ENCODE measurements around the gene EIF4EBP2.

The EIF4EBP2 gene

DNA sequence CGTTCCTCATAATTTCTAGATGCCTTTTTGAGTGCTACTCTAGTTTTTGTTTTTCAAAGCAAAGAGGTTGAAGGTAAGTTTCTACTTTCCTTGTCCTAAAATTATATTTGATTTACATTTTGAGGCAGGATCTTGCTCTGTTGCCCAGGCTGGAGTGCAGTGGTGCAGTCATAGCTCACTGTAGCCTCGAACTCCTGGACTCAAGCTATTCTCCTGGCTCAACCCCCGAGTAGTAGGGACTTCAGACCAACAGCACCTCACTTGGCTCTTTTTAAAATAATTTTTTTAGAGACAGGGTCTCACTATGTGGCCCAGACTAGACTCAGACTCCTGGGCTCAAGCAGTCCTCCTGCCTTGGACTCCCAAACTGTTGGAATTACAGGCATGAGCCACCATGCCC, 14.8 kb downstream of the EIF4EBP2 start:
- ChIA-PET CTCF (interaction anchor here (1.9 to 2.0 kb wide), 2 partner anchors 8 to 54 kb away, joined by 6 to 9 read pairs; no protein-coding TSS in a partner anchor), POLR2A (interaction anchor here (1.3 kb wide), 1 partner anchor 15 kb away, joined by 3 read pairs; the partner anchor contains the start of gene EIF4EBP2)
- H3K4me3 ChIP-seq (ENCODE audit: low read depth, low read length), result no peak overlapping the region
- TF ChIP-seq CTCF (IDR thresholded peaks at IDR 0.05; ENCODE audit: insufficient read depth, low read length, missing control alignments), result no peak
- no peak for DNase-seq (ENCODE audit: low read depth, low spot score)

GRCh38 chr10:70424320-70424719, 20.4 kb downstream of the EIF4EBP2 start:
- no peak for DNase-seq (ENCODE audit: low read depth, low spot score)
- no peak for TF ChIP-seq CTCF (IDR thresholded peaks at IDR 0.05; ENCODE audit: insufficient read depth, low read length, missing control alignments)
- CTCF ChIA-PET, result interaction anchor here (1.2 kb wide), 1 partner anchor 202 kb away, joined by 3 read pairs; no protein-coding TSS in a partner anchor
- POLR2A ChIA-PET, result no interaction called here
- H3K4me3 ChIP-seq (ENCODE audit: low read depth, low read length), result no peak overlapping the region

DNA sequence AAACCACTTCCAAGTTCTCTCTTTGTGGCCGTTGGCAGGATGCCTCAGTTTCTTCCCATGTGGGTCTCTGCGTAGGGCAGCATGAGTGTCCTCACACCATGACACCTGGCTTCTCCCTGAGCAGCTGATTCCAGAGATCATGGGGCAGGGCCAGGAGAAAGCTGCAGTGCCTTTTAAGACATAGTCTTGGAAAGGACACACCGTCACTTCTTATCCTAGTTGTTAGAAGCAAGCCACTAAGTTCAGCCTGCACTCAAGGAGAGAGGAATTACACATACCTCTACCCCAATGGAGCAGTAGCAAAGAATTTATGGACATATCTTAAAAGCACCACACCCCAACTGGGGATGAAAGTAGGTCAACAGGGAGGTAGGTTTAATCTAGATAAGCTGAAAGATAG, 21.2 kb downstream of the EIF4EBP2 start:
- POLR2A ChIA-PET, result no interaction called here
- TF ChIP-seq CTCF (IDR thresholded peaks at IDR 0.05; ENCODE audit: insufficient read depth, low read length, missing control alignments), result no peak
- no peak overlapping the region for H3K4me3 ChIP-seq (ENCODE audit: low read depth, low read length)
- DNase-seq (ENCODE audit: low read depth, low spot score), result no peak
- CTCF ChIA-PET, result no interaction called here

- DNase-seq (ENCODE audit: low read depth, low spot score), result no peak
- no peak overlapping the region for H3K4me3 ChIP-seq (ENCODE audit: low read depth, low read length)
- no peak for TF ChIP-seq CTCF (IDR thresholded peaks at IDR 0.05; ENCODE audit: insufficient read depth, low read length, missing control alignments)
- ChIA-PET POLR2A (no interaction called here), CTCF (interaction anchor here (1.4 to 1.7 kb wide), 2 partner anchors 9 to 205 kb away, joined by 3 to 6 read pairs; no protein-coding TSS in a partner anchor)
Measured at GRCh38 chr10:70426823-70427222, 22.9 kb downstream of the EIF4EBP2 start.

DNA sequence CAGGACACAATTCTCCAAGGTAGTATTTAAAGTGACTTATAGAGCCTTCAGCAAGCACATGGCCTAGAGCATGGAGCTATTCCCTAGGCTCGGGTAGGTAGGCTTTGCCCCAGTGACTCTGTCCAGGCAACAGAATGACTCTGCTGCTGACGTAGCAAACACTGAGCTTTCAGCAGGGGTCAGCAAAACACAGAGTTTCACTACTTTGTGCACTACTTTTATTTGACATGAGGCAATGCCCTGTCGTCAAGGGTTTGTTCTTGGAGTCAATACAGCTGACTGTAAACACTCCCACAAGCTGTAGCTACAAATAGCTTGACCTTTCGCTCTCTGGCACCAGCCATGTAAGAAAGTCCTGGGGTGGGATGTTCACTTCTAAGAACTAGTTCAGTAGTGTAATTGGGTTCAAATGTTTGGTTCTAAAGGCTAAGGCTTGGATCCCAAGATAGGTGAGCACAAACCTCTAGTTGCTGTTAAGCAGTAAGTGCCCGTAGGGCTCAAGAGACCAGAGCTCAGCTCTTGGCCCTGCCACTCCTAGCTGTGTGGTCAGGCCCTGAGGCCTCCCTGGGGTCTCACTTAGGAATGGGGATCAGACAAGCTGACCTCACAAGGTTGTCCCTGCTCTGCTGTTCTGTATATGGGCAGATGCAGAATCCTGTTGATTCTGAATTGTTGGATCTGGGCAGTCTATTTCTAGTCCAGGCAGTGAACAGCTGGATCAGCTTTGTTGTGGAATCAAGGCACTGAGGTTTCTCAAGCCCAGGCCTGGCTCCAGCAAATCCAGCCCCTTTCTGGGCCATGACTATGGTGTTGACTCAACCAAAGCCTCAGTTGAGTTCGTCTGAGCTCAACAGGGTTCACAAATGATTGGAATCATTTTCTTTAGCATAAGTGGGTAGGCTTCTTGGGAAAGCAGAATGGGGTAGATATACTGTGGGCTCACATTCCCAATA, 26.8 kb downstream of the EIF4EBP2 start:
- no peak overlapping the region for H3K4me3 ChIP-seq (ENCODE audit: low read depth, low read length)
- CTCF ChIA-PET, result interaction anchor here (0.5 to 2.4 kb wide), 5 partner anchors 13 to 450 kb away, joined by 3 to 6 read pairs (median 3); no protein-coding TSS in a partner anchor
- POLR2A ChIA-PET, result interaction anchor here (1.3 kb wide), 1 partner anchor 27 kb away, joined by 4 read pairs; the partner anchor contains the start of gene EIF4EBP2
- DNase-seq (ENCODE audit: low read depth, low spot score), result no peak
- no peak for TF ChIP-seq CTCF (IDR thresholded peaks at IDR 0.05; ENCODE audit: insufficient read depth, low read length, missing control alignments)

GRCh38 chr10:70432101-70432500, 28.2 kb downstream of the EIF4EBP2 start:
- no peak for TF ChIP-seq CTCF (IDR thresholded peaks at IDR 0.05; ENCODE audit: insufficient read depth, low read length, missing control alignments)
- CTCF ChIA-PET, result interaction anchor here (1.1 to 2.4 kb wide), 4 partner anchors 29 to 210 kb away, joined by 4 to 6 read pairs (median 4); no protein-coding TSS in a partner anchor
- H3K4me3 ChIP-seq (ENCODE audit: low read depth, low read length), result no peak overlapping the region
- POLR2A ChIA-PET, result interaction anchor here (1.3 kb wide), 1 partner anchor 28 kb away, joined by 4 read pairs; the partner anchor contains the start of gene EIF4EBP2
- DNase-seq (ENCODE audit: low read depth, low spot score), result no peak

All from AG04449 (cell line).